H9 (cell line): ENCODE measurements around the gene GID8. TPM values are rescaled to one million over a fixed set of nuclear protein-coding genes. Genes with fewer than 3 reads are reported as not detected.

Experiments used
- DNase-seq: peaks from one replicate; pipeline ENCODE4 v3.0.0-alpha.2; 2017
- H2AFZ ChIP-seq: one replicate; pipeline ENCODE4 v1.6.1; 2013; ENCODE audit warnings: mild to moderate bottlenecking, low read length, control low read depth, moderate library complexity
- H2AK5ac ChIP-seq: 2 replicates; pipeline ENCODE4 v1.6.1; 2013; ENCODE audit warnings: low read length, control low read depth, mixed read lengths; ENCODE audit not compliant: insufficient read length
- H2BK120ac ChIP-seq: one replicate; pipeline ENCODE4 v1.6.1; 2013; ENCODE audit warnings: low read depth, mild to moderate bottlenecking, low read length, control low read depth, inconsistent platforms; ENCODE audit not compliant: poor library complexity, severe bottlenecking
- H2BK12ac ChIP-seq: 2 replicates; pipeline ENCODE4 v1.6.1; 2013; ENCODE audit warnings: low read length, control low read depth, mixed read lengths, low read depth; ENCODE audit not compliant: insufficient read length
- H2BK15ac ChIP-seq: 2 replicates; pipeline ENCODE4 v1.6.1; 2013; ENCODE audit warnings: low read depth, low read length, control low read depth
- H2BK20ac ChIP-seq: one replicate; pipeline ENCODE4 v1.6.1; 2013; ENCODE audit warnings: low read depth, mild to moderate bottlenecking, low read length, control low read depth, inconsistent platforms; ENCODE audit not compliant: poor library complexity, severe bottlenecking
- H2BK5ac ChIP-seq: 2 replicates; pipeline ENCODE4 v1.6.1; 2013; ENCODE audit warnings: low read length, control low read depth, mixed read lengths; ENCODE audit not compliant: insufficient read length
- H3K14ac ChIP-seq: 2 replicates; pipeline ENCODE4 v1.6.1; 2013; ENCODE audit warnings: low read length, control low read depth; ENCODE audit not compliant: insufficient read depth
- H3K18ac ChIP-seq: 2 replicates; pipeline ENCODE4 v1.6.1; 2013; ENCODE audit warnings: low read depth, mild to moderate bottlenecking, mixed read lengths, low read length, control low read depth; ENCODE audit not compliant: insufficient read length
- H3K23ac ChIP-seq: 2 replicates; pipeline ENCODE4 v1.6.1; 2013; ENCODE audit warnings: low read length, control low read depth, mixed read lengths, low read depth; ENCODE audit not compliant: insufficient read length
- H3K23me2 ChIP-seq: 2 replicates; pipeline ENCODE4 v1.6.1; 2013; ENCODE audit warnings: low read depth, mild to moderate bottlenecking, mixed read lengths, low read length, control low read depth; ENCODE audit not compliant: insufficient read length, poor library complexity, severe bottlenecking
- H3K27ac ChIP-seq: 2 replicates; pipeline ENCODE4 v1.5.1; 2013; ENCODE audit warnings: low read length, control low read depth, mixed read lengths, low read depth; ENCODE audit not compliant: insufficient read length
- H3K27me3 ChIP-seq: 2 replicates; pipeline ENCODE4 v1.6.1; 2013; ENCODE audit warnings: low read length, control low read depth, inconsistent platforms; ENCODE audit not compliant: insufficient read depth
- H3K4ac ChIP-seq: 2 replicates; pipeline ENCODE4 v1.6.1; 2013; ENCODE audit warnings: low read depth, mild to moderate bottlenecking, control low read depth, inconsistent platforms, low read length, moderate library complexity
- H3K4me1 ChIP-seq: 2 replicates; pipeline ENCODE4 v1.6.1; 2013; ENCODE audit warnings: low read length, control low read depth, inconsistent platforms; ENCODE audit not compliant: insufficient read depth
- H3K4me2 ChIP-seq: 2 replicates; pipeline ENCODE4 v1.6.1; 2013; ENCODE audit warnings: low read length, control low read depth, mixed read lengths; ENCODE audit not compliant: insufficient read length, insufficient read depth
- H3K56ac ChIP-seq: 2 replicates; pipeline ENCODE4 v1.6.1; 2013; ENCODE audit warnings: low read depth, mild to moderate bottlenecking, mixed read lengths, low read length, control low read depth; ENCODE audit not compliant: insufficient read length
- H3K79me1 ChIP-seq: 2 replicates; pipeline ENCODE4 v1.6.1; 2013; ENCODE audit warnings: low read depth, mild to moderate bottlenecking, moderate library complexity, low read length, control low read depth, inconsistent platforms; ENCODE audit not compliant: insufficient read depth, poor library complexity, severe bottlenecking
- H3K79me2 ChIP-seq: 2 replicates; pipeline ENCODE4 v1.6.1; 2013; ENCODE audit warnings: low read length, control low read depth, inconsistent platforms; ENCODE audit not compliant: insufficient read depth
- H3K9ac ChIP-seq: 2 replicates; pipeline ENCODE4 v1.6.1; 2013; ENCODE audit warnings: low read length, control low read depth, mixed read lengths; ENCODE audit not compliant: insufficient read length; ENCODE audit errors: extremely low read depth
- H3K9me3 ChIP-seq: one replicate; pipeline ENCODE4 v1.6.1; 2013; ENCODE audit warnings: low read depth, low read length, inconsistent platforms; ENCODE audit not compliant: control insufficient read depth
- H3T11ph ChIP-seq: one replicate; pipeline ENCODE4 v1.6.1; 2013; ENCODE audit warnings: mild to moderate bottlenecking, low read length, control low read depth, inconsistent platforms
- H4K20me1 ChIP-seq: one replicate; pipeline ENCODE4 v1.6.1; 2013; ENCODE audit not compliant: control insufficient read depth, insufficient read length, insufficient read depth
- H4K5ac ChIP-seq: 2 replicates; pipeline ENCODE4 v1.6.1; 2013; ENCODE audit warnings: low read depth, mild to moderate bottlenecking, mixed read lengths, low read length, control low read depth; ENCODE audit not compliant: insufficient read length
- H4K8ac ChIP-seq: replicated peaks from 2 replicates; pipeline ENCODE4 v1.6.1; 2013; ENCODE audit warnings: low read length, control low read depth, mixed read lengths, low read depth; ENCODE audit not compliant: insufficient read length
- H4K91ac ChIP-seq: 2 replicates; pipeline ENCODE4 v1.6.1; 2013; ENCODE audit warnings: low read depth, mild to moderate bottlenecking, moderate library complexity, mixed read lengths, low read length, control low read depth; ENCODE audit not compliant: insufficient read length
- H3K27ac Mint-ChIP-seq, 3 experiments: 2 replicates in 2 of 3; 3 replicates in 1 of 3; pipeline ENCODE4 v1.8.0; 2020 to 2021; ENCODE audit warnings: mixed read lengths in 3 of 3, mild to moderate bottlenecking in 1 of 3, moderate library complexity in 1 of 3
- H3K27me3 Mint-ChIP-seq: 2 replicates; pipeline ENCODE4 v1.8.0; 2021; ENCODE audit warnings: low read depth, mild to moderate bottlenecking, moderate library complexity, mixed read lengths
- H3K36me3 Mint-ChIP-seq, 3 experiments: 2 replicates in 2 of 3; 3 replicates in 1 of 3; pipeline ENCODE4 v1.8.0; 2020 to 2021; ENCODE audit warnings: low read depth in 3 of 3, mixed read lengths in 3 of 3; ENCODE audit not compliant: insufficient read depth in 1 of 3
- H3K4me1 Mint-ChIP-seq, 2 experiments: 2 replicates each; pipeline ENCODE4 v1.8.0; 2020; ENCODE audit warnings: mixed read lengths in 2 of 2
- H3K4me3 Mint-ChIP-seq, 2 experiments: 2 replicates in 1 of 2; 3 replicates in 1 of 2; pipeline ENCODE4 v1.8.0; 2020 to 2021; ENCODE audit warnings: mild to moderate bottlenecking in 2 of 2, mixed read lengths in 2 of 2, moderate library complexity in 1 of 2
- H3K9me3 Mint-ChIP-seq, 2 experiments: 2 replicates in 1 of 2; 3 replicates in 1 of 2; pipeline ENCODE4 v1.8.0; 2020; ENCODE audit warnings: mild to moderate bottlenecking in 2 of 2, mixed read lengths in 2 of 2, moderate library complexity in 1 of 2
- CTCF ChIP-seq: fragments of 200-600 bp; sonication (generic); conservative IDR thresholded peaks from 3 replicates; pipeline ENCODE4 v1.8.0; 2021; ENCODE audit warnings: antibody characterized with exemption, mild to moderate bottlenecking
- WGBS: extraction: QIAGEN DNeasy Blood & Tissue Kit; methylation state at CpG from one replicate; pipeline ENCODE4 v1.1.7; 2013; ENCODE audit warnings: missing lambda C conversion rate, low lambda C conversion rate, mixed read lengths; ENCODE audit not compliant: insufficient read length; ENCODE audit errors: extremely low coverage; 5-methylcytosine and 5-hydroxymethylcytosine counted together
- total RNA-seq: library from RNA; stranded (reverse); gene quantifications from 2 replicates; pipeline ENCODE4 v1.2.1, GENCODE V29; 2021

Gene GID8
- total RNA-seq, 1 experiment from 2014 or later, result 60.9 TPM

- no CpG with 5 or more reads among the region's 8 CpGs for WGBS
- Mint-ChIP-seq H3K27me3 (no peaks in the 10 kb centered on the region), H3K4me3 (peak overlapping the region in 1 of 2 experiments; percentile 25; a peak in 4 of 5 replicates), H3K36me3 (peaks cover 27 to 33% (median 30%) of the 10 kb centered on the region in 3 experiments), H3K9me3 (no peaks in the 10 kb centered on the region), H3K27ac (peak overlapping the region; percentile 10 to 97 (median 90); a peak in 6 of 7 replicates), H3K4me1 (peaks cover 53 to 59% of the 10 kb centered on the region in 2 experiments)
- Histone ChIP-seq H3K23ac (no peak overlapping the region), H2BK20ac (no peak overlapping the region), H2AFZ (no peak overlapping the region), H2BK5ac (no peak overlapping the region), H3K4ac (no peak overlapping the region), H4K91ac (no peak overlapping the region), H3K27me3 (no peaks in the 10 kb centered on the region), H2BK120ac (no peak overlapping the region), H3K79me1 (peaks cover 15% of the 10 kb centered on the region), H3K27ac (no peak overlapping the region), H4K5ac (no peak overlapping the region), H3K9me3 (no peaks in the 10 kb centered on the region), H2BK12ac (no peak overlapping the region), H3K4me2 (no peak overlapping the region), H4K20me1 (no peaks in the 10 kb centered on the region), H3K9ac (no peak overlapping the region), H4K8ac (no peak overlapping the region), H3K14ac (no peak overlapping the region), H3K79me2 (peaks cover 80% of the 10 kb centered on the region), H3K23me2 (no peaks in the 10 kb centered on the region), H2AK5ac (no peak overlapping the region), H3K18ac (no peak overlapping the region), H2BK15ac (no peak overlapping the region), H3K4me1 (peaks cover 23% of the 10 kb centered on the region), H3K56ac (no peak overlapping the region), H3T11ph (no peak overlapping the region)
- no peak for TF ChIP-seq CTCF
- peak; percentile 85 for DNase-seq
Measured at GRCh38 chr20:62914970-62915457, 22.9 kb upstream of the GID8 start.
